Mesenchymal stem cell (in vitro differentiated cells and primary cell): Measurements from ENCODE around the gene ITGAD.

Source experiments
- DNase-seq: peaks from one replicate; pipeline ENCODE4 v3.0.0-alpha.2; 2013
- H2AFZ ChIP-seq: one replicate; pipeline ENCODE4 v1.6.1; 2013; ENCODE audit warnings: low read depth, mild to moderate bottlenecking, control low read depth, inconsistent platforms, low read length, moderate library complexity
- H2AK5ac ChIP-seq: 2 replicates; pipeline ENCODE4 v1.6.1; 2013; ENCODE audit warnings: low read length, moderate library complexity, mild to moderate bottlenecking, inconsistent platforms; ENCODE audit not compliant: severe bottlenecking
- H2BK120ac ChIP-seq: one replicate; pipeline ENCODE4 v1.6.1; 2013; ENCODE audit warnings: low read depth, mild to moderate bottlenecking, inconsistent platforms, low read length, moderate library complexity
- H2BK12ac ChIP-seq, 2 experiments: one replicate each; pipeline ENCODE4 v1.6.1; 2013; ENCODE audit warnings: inconsistent platforms in 2 of 2, low read length in 2 of 2, mild to moderate bottlenecking in 2 of 2, moderate library complexity in 2 of 2, control low read depth in 1 of 2
- H2BK15ac ChIP-seq: one replicate; pipeline ENCODE4 v1.6.1; 2013; ENCODE audit warnings: mild to moderate bottlenecking, low read depth, inconsistent platforms; ENCODE audit not compliant: poor library complexity, severe bottlenecking
- H2BK5ac ChIP-seq: 2 replicates; pipeline ENCODE4 v1.6.1; 2013; ENCODE audit warnings: low read depth, mild to moderate bottlenecking, low read length, control low read depth, inconsistent platforms; ENCODE audit not compliant: poor library complexity, severe bottlenecking
- H3K14ac ChIP-seq, 2 experiments: one replicate each; pipeline ENCODE4 v1.6.1; 2013; ENCODE audit warnings: inconsistent platforms in 2 of 2, low read length in 2 of 2, control low read depth in 1 of 2, mild to moderate bottlenecking in 1 of 2, moderate library complexity in 1 of 2
- H3K18ac ChIP-seq, 2 experiments: one replicate each; pipeline ENCODE4 v1.6.1; 2013; ENCODE audit warnings: inconsistent platforms in 2 of 2, low read length in 2 of 2, control low read depth in 1 of 2, low read depth in 1 of 2, mild to moderate bottlenecking in 1 of 2
- H3K23ac ChIP-seq, 2 experiments: one replicate each; pipeline ENCODE4 v1.6.1; 2013; ENCODE audit warnings: inconsistent platforms in 2 of 2, low read length in 2 of 2, mild to moderate bottlenecking in 2 of 2, moderate library complexity in 2 of 2, control low read depth in 1 of 2
- H3K27ac ChIP-seq: 2 replicates; pipeline ENCODE4 v1.5.1; 2013; ENCODE audit warnings: mild to moderate bottlenecking, moderate library complexity, low read length, control low read depth, inconsistent platforms; ENCODE audit not compliant: poor library complexity, severe bottlenecking
- H3K27me3 ChIP-seq, 2 experiments: 2 replicates each; pipeline versions ENCODE4 v1.6.1 to v1.7.0; 2013; ENCODE audit warnings: low read length in 2 of 2, mild to moderate bottlenecking in 2 of 2, moderate library complexity in 2 of 2, control low read depth in 1 of 2, inconsistent platforms in 1 of 2; ENCODE audit not compliant: control insufficient read depth in 1 of 2, insufficient read depth in 1 of 2
- H3K36me3 ChIP-seq, 2 experiments: 2 replicates each; pipeline versions ENCODE4 v1.6.1 to v1.7.0; 2013; ENCODE audit warnings: low read length in 2 of 2, control low read depth in 1 of 2, inconsistent platforms in 1 of 2, low read depth in 1 of 2, mild to moderate bottlenecking in 1 of 2; ENCODE audit not compliant: insufficient read depth in 2 of 2, control insufficient read depth in 1 of 2
- H3K4ac ChIP-seq, 2 experiments: one replicate each; pipeline ENCODE4 v1.6.1; 2013; ENCODE audit warnings: inconsistent platforms in 2 of 2, low read length in 2 of 2, mild to moderate bottlenecking in 2 of 2, moderate library complexity in 2 of 2, control low read depth in 1 of 2, low read depth in 1 of 2
- H3K4me1 ChIP-seq: 2 replicates; pipeline ENCODE4 v1.6.1; 2013; ENCODE audit warnings: low read depth, low read length, control low read depth; ENCODE audit not compliant: control insufficient read depth, insufficient read depth
- H3K4me2 ChIP-seq: 2 replicates; pipeline ENCODE4 v1.6.1; 2013; ENCODE audit warnings: low read length, mild to moderate bottlenecking, inconsistent platforms; ENCODE audit not compliant: poor library complexity, severe bottlenecking
- H3K4me3 ChIP-seq, 2 experiments: 2 replicates each; pipeline versions ENCODE4 v1.5.1 to v1.7.0; 2013; ENCODE audit warnings: low read length in 2 of 2, mild to moderate bottlenecking in 2 of 2, control low read depth in 1 of 2, low read depth in 1 of 2; ENCODE audit not compliant: insufficient read depth in 1 of 2
- H3K79me1 ChIP-seq: replicated peaks from 2 replicates; pipeline ENCODE4 v1.6.1; 2013; ENCODE audit warnings: mild to moderate bottlenecking, control low read depth, low read length, inconsistent platforms; ENCODE audit not compliant: poor library complexity, severe bottlenecking
- H3K9ac ChIP-seq: 2 replicates; pipeline ENCODE4 v1.7.0; 2013; ENCODE audit warnings: mild to moderate bottlenecking, low read length, moderate library complexity
- H3K9me3 ChIP-seq: 2 replicates; pipeline ENCODE4 v1.7.0; 2013; ENCODE audit warnings: mild to moderate bottlenecking, low read length; ENCODE audit not compliant: control insufficient read depth
- H4K8ac ChIP-seq: one replicate; pipeline ENCODE4 v1.6.1; 2013; ENCODE audit warnings: inconsistent platforms, mild to moderate bottlenecking, low read length, moderate library complexity
- H4K91ac ChIP-seq: one replicate; pipeline ENCODE4 v1.6.1; 2013; ENCODE audit warnings: mild to moderate bottlenecking, low read length, inconsistent platforms
- WGBS: methylation state at CpG from one replicate; pipeline ENCODE4 v1.1.7; 2013; ENCODE audit warnings: mixed read lengths; 5-methylcytosine and 5-hydroxymethylcytosine counted together

ITGAD gene

GRCh38 chr16:31354394-31355291, 38.5 kb upstream of the ITGAD start, which contains the start of gene ITGAX:
ITGAX (plus strand) TSS chr16:31355176; CDS start chr16:31355255, 79 bp downstream.
- no peak within 1 kb of the TSS for H4K91ac ChIP-seq
- H2AK5ac ChIP-seq, result no peak within 1 kb of the TSS
- H2BK15ac ChIP-seq, result no peak within 1 kb of the TSS
- no peak within 1 kb of the TSS for H3K4me3 ChIP-seq
- H3K9me3 ChIP-seq, result no peaks in the 10 kb centered on the region
- H3K4ac ChIP-seq, result no peak within 1 kb of the TSS
- no peak within 1 kb of the TSS for H3K14ac ChIP-seq
- no peak within 1 kb of the TSS for H2BK12ac ChIP-seq
- H3K23ac ChIP-seq, result no peak within 1 kb of the TSS
- H3K79me1 ChIP-seq, result no peaks in the 10 kb centered on the region
- no peak within 1 kb of the TSS for H2BK5ac ChIP-seq
- no peaks in the 10 kb centered on the region for H3K36me3 ChIP-seq
- H3K27me3 ChIP-seq, result peaks cover 0 to 4% of the 10 kb centered on the region in 2 experiments
- DNase-seq, result no peak
- H4K8ac ChIP-seq, result no peak within 1 kb of the TSS
- 43% methylated on average over 8 of the region's 10 CpGs for WGBS
- H3K4me1 ChIP-seq, result peaks cover 3% of the 10 kb centered on the region
- no peak within 1 kb of the TSS for H3K27ac ChIP-seq
- no peak within 1 kb of the TSS for H3K9ac ChIP-seq
- no peak within 1 kb of the TSS for H3K18ac ChIP-seq
- no peak within 1 kb of the TSS for H2AFZ ChIP-seq
- H3K4me2 ChIP-seq, result no peak within 1 kb of the TSS
- no peak within 1 kb of the TSS for H2BK120ac ChIP-seq

GRCh38 chr16:31355431-31356100, 37.6 kb upstream of the ITGAD start:
- Histone ChIP-seq H2BK5ac (no peak overlapping the region), H4K8ac (no peak overlapping the region), H3K36me3 (no peaks in the 10 kb centered on the region), H3K27me3 (peaks cover 0 to 9% of the 10 kb centered on the region in 2 experiments), H2AK5ac (no peak overlapping the region), H2BK12ac (no peak overlapping the region), H3K9ac (no peak overlapping the region), H4K91ac (no peak overlapping the region), H2BK15ac (no peak overlapping the region), H3K18ac (no peak overlapping the region), H3K27ac (no peak overlapping the region), H2BK120ac (no peak overlapping the region), H3K4me3 (no peak overlapping the region), H3K79me1 (no peaks in the 10 kb centered on the region), H3K14ac (no peak overlapping the region), H3K4me1 (peaks cover 3% of the 10 kb centered on the region), H3K9me3 (no peaks in the 10 kb centered on the region), H3K4ac (no peak overlapping the region), H3K23ac (no peak overlapping the region), H3K4me2 (no peak overlapping the region), H2AFZ (no peak overlapping the region)
- WGBS, result 81% methylated on average over 10 of the region's 14 CpGs
- no peak for DNase-seq

GRCh38 chr16:31356566-31357323, 36.4 kb upstream of the ITGAD start:
- no peak overlapping the region for H2AK5ac ChIP-seq
- no peak overlapping the region for H3K14ac ChIP-seq
- no peak overlapping the region for H4K91ac ChIP-seq
- no peaks in the 10 kb centered on the region for H3K36me3 ChIP-seq
- H3K4ac ChIP-seq, result no peak overlapping the region
- no peak overlapping the region for H2BK120ac ChIP-seq
- no peaks in the 10 kb centered on the region for H3K79me1 ChIP-seq
- peaks cover 3% of the 10 kb centered on the region for H3K4me1 ChIP-seq
- no peaks in the 10 kb centered on the region for H3K9me3 ChIP-seq
- H2BK5ac ChIP-seq, result no peak overlapping the region
- H3K9ac ChIP-seq, result no peak overlapping the region
- no peak overlapping the region for H3K4me3 ChIP-seq
- DNase-seq, result no peak
- H3K4me2 ChIP-seq, result no peak overlapping the region
- no peak overlapping the region for H3K27ac ChIP-seq
- WGBS, result 72% methylated on average over 28 of the region's 28 CpGs
- H3K27me3 ChIP-seq, result peaks cover 5 to 19% of the 10 kb centered on the region in 2 experiments
- H3K18ac ChIP-seq, result no peak overlapping the region
- H2BK15ac ChIP-seq, result no peak overlapping the region
- H2AFZ ChIP-seq, result no peak overlapping the region
- H4K8ac ChIP-seq, result no peak overlapping the region
- no peak overlapping the region for H2BK12ac ChIP-seq
- H3K23ac ChIP-seq, result no peak overlapping the region
